Gastroesophageal sphincter (tissue), 4 donors: ENCODE results near the gene COG5. TPM values are rescaled to one million over a fixed set of nuclear protein-coding genes. Genes with fewer than 3 reads are reported as not detected.

Experiments
- ATAC-seq: fragments of 150-250 bp; one replicate; pipeline ENCODE4 v1.9.1; 2016; ENCODE audit warnings: mild to moderate bottlenecking, moderate library complexity
- H3K27ac ChIP-seq, 4 donors: fragments of 200-600 bp; sonication (generic) in 3 of 4; 1 replicate in 3 of 4; 2 replicates in 1 of 4; pipeline ENCODE4 v1.5.1; 2016 to 2019
- H3K27me3 ChIP-seq: fragments of 200-600 bp; sonication (generic); one replicate; pipeline ENCODE4 v1.5.1; 2019
- H3K36me3 ChIP-seq, 2 donors: fragments of 200-600 bp; sonication (generic); one replicate each; pipeline ENCODE4 v1.5.1; 2019; ENCODE audit warnings: control low read depth in 1 of 2
- H3K4me1 ChIP-seq, 3 donors: fragments of 200-600 bp; sonication (generic); 1 replicate in 2 of 3; 2 replicates in 1 of 3; pipeline ENCODE4 v1.5.1; 2016 to 2019; ENCODE audit warnings: control low read depth in 2 of 3
- H3K4me3 ChIP-seq, 2 donors: fragments of 200-600 bp; sonication (generic); one replicate each; pipeline ENCODE4 v1.5.1; 2019; ENCODE audit warnings: mild to moderate bottlenecking in 1 of 2, moderate library complexity in 1 of 2
- H3K9me3 ChIP-seq, 3 donors: fragments of 200-600 bp; sonication (generic); one replicate each; pipeline ENCODE4 v1.5.1; 2017 to 2019; ENCODE audit warnings: control low read depth in 2 of 3
- EP300 ChIP-seq: sonication (generic); formaldehyde crosslinking; IDR thresholded peaks from one replicate; pipeline ENCODE4 v1.6.1; 2017; ENCODE audit warnings: antibody characterized with exemption, mild to moderate bottlenecking
- POLR2A ChIP-seq, 2 donors: fragments of 450-650 bp; IDR thresholded peaks; one replicate each; pipeline ENCODE4 v1.6.1; 2017; ENCODE audit warnings: antibody characterized with exemption in 2 of 2, mild to moderate bottlenecking in 2 of 2, moderate library complexity in 1 of 2
- POLR2AphosphoS5 ChIP-seq: sonication (generic); formaldehyde crosslinking; IDR thresholded peaks from one replicate; pipeline ENCODE4 v1.6.1; 2017; ENCODE audit warnings: antibody characterized with exemption
- WGBS, 2 donors: methylation state at CpG; one replicate each; pipeline ENCODE4 v1.1.5; 2018; ENCODE audit warnings: low coverage in 1 of 2; 5-methylcytosine and 5-hydroxymethylcytosine counted together
- total RNA-seq, 4 donors: library from RNA; depleted of rRNA; stranded (reverse); fragments of >200 nt; gene quantifications; one replicate each; pipeline ENCODE4 v1.1.0, GENCODE V29; 2016
- TF ChIP-seq, protein P1 (sequence below), 4 experiments: fragments of 200-600 bp in 2 of 4; fragments of 450-650 bp in 2 of 4; sonication (generic) in 1 of 4; IDR thresholded peaks; one replicate each; pipeline ENCODE4 v1.5.1; 2017 to 2019; ENCODE audit warnings: antibody characterized with exemption in 4 of 4, mild to moderate bottlenecking in 2 of 4, moderate library complexity in 2 of 4

COG5 gene
- total RNA-seq, 4 donors from 2014 or later, result 31.6 to 50.4 (median 41.1) TPM

DNA sequence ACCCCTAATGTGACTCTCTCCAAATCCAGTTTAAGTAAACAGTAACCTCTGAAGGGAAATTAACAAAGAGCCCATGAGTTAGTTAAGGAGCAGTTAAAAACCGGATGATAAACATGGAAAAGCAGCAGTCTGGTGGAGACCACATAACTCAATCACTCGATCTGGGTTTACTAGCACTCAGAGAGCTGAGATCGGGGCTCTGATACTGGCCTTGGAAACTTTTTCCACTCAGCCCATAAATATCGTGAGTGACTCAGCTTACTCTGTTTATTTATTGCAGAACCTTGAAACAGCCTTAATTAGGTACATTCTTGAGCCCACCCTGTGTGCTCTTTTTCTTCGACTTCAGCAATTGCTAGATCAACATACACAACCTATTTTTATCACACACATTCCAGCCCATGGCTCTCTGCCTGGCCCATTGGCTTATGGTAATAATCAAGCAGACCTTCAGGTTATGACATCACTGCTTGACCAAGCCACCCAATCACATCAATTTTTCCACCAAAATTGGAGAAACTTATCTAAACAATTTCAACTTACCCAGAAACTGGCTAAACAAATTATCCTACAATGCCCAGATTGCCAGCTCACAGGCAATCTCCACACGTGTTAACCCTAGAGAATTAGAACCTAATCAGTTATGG lies 176.0 kb downstream of the COG5 start:
- 40 to 60% methylated on average over 5 to 6 of the region's 6 CpGs for WGBS, 2 donors
- no peak for TF ChIP-seq POLR2AphosphoS5
- TF ChIP-seq POLR2A (IDR thresholded peaks at IDR 0.05), result no peak
- H3K4me3 ChIP-seq, result no peak overlapping the region
- no peaks in the 10 kb centered on the region for H3K9me3 ChIP-seq
- H3K27ac ChIP-seq, result no peak overlapping the region
- H3K4me1 ChIP-seq, result peaks cover 0 to 9% (median 0%) of the 10 kb centered on the region in 3 donors
- H3K36me3 ChIP-seq, result peaks cover 0 to 6% of the 10 kb centered on the region in 2 donors
- ATAC-seq, result no peak
- H3K27me3 ChIP-seq, result no peaks in the 10 kb centered on the region

DNA sequence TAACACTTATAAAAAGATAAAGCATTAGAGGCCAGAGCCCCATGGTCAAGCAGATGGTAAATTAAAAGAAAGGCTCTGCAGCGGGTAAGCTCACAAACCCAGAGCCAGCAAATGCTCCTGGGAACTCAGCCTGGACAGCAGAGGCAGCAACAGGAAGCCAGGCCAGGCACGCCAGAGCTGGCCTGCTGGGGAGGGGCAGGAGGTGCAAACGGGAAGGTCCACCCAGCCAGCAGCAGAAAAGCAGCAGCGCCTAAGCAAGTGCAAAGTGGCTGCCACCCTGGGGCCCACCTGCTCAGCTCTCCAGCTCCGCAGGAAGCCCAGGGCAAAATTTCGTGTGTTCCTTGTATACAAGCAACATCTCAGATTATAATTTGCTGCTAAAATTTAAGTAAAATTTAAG lies 176.6 kb downstream of the COG5 start:
- TF ChIP-seq POLR2AphosphoS5, result no peak
- TF ChIP-seq, protein P1, sequence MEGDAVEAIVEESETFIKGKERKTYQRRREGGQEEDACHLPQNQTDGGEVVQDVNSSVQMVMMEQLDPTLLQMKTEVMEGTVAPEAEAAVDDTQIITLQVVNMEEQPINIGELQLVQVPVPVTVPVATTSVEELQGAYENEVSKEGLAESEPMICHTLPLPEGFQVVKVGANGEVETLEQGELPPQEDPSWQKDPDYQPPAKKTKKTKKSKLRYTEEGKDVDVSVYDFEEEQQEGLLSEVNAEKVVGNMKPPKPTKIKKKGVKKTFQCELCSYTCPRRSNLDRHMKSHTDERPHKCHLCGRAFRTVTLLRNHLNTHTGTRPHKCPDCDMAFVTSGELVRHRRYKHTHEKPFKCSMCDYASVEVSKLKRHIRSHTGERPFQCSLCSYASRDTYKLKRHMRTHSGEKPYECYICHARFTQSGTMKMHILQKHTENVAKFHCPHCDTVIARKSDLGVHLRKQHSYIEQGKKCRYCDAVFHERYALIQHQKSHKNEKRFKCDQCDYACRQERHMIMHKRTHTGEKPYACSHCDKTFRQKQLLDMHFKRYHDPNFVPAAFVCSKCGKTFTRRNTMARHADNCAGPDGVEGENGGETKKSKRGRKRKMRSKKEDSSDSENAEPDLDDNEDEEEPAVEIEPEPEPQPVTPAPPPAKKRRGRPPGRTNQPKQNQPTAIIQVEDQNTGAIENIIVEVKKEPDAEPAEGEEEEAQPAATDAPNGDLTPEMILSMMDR (IDR thresholded peaks at IDR 0.05), result no peak
- TF ChIP-seq POLR2A (IDR thresholded peaks at IDR 0.05), result no peak
- TF ChIP-seq EP300, result no peak
- no peaks in the 10 kb centered on the region for H3K9me3 ChIP-seq
- ATAC-seq, result no peak
- H3K27ac ChIP-seq, result no peak overlapping the region
- no peaks in the 10 kb centered on the region for H3K27me3 ChIP-seq
- WGBS, 2 donors, result 56 to 66% methylated on average over 3 to 4 of the region's 6 CpGs
- H3K4me1 ChIP-seq, result peaks cover 0 to 9% (median 0%) of the 10 kb centered on the region in 3 donors
- no peak overlapping the region for H3K4me3 ChIP-seq
- H3K36me3 ChIP-seq, result peaks cover 0 to 6% of the 10 kb centered on the region in 2 donors

DNA sequence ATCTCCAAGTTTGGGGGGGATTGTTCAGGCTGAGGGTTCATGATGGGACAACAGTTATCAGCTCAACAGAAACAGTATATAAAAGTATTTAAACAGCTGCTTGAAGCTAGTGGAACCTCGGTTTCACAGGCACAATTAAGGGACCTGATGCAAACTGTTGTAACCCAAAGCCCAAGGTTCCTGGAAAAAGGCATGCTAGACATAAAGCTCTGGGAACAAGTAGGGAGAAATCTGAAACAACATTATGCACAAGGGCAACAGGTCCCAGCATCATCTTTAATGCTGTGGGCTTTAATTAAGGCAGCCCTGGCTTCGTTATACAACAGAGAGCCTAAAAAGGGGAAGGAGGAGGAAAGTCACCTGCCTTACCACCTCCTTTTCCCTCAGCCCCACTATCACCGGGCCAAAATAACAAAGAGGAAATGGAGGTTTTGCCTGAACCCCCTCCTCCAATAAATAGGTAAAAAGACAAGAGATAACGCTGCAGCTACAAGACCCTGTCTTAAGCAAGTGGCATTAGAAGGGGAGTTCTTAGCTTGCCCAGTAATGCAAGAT lies 177.1 kb downstream of the COG5 start:
- Histone ChIP-seq H3K27me3 (no peaks in the 10 kb centered on the region), H3K9me3 (no peaks in the 10 kb centered on the region), H3K4me3 (no peak overlapping the region), H3K27ac (no peak overlapping the region), H3K4me1 (peaks cover 0 to 9% (median 0%) of the 10 kb centered on the region in 3 donors), H3K36me3 (peaks cover 0 to 6% of the 10 kb centered on the region in 2 donors)
- 72 to 89% methylated on average over 4 of the region's 4 CpGs for WGBS, 2 donors
- ATAC-seq, result no peak
- TF ChIP-seq POLR2AphosphoS5 (no peak), EP300 (no peak), POLR2A (IDR thresholded peaks at IDR 0.05) (no peak)
- TF ChIP-seq, protein P1 (IDR thresholded peaks at IDR 0.05), result no peak

DNA sequence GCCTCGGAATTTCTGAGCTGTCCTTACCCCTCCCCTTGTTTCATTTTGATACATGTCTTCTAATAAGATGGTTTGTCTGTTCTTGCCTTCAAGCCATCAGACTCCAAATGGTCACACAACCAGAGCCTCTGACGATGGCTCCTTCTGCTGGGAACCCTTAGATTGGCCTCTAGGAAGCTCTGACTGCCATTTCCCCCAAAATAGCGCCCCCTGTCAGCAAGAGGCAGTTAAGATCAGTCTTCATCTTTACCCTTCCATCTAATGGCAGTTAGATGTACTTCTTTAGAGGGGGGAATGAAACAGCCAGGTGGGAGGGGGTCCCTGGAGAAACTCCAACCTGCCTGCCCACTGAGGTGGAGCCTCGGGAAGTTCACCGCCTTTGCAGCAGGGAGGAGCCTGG lies 179.7 kb downstream of the COG5 start:
- Histone ChIP-seq H3K4me3 (no peak overlapping the region), H3K27me3 (no peaks in the 10 kb centered on the region), H3K27ac (no peak overlapping the region), H3K9me3 (no peaks in the 10 kb centered on the region), H3K4me1 (peaks cover 0 to 9% (median 0%) of the 10 kb centered on the region in 3 donors), H3K36me3 (no peaks in the 10 kb centered on the region)
- ATAC-seq, result no peak
- TF ChIP-seq POLR2A (IDR thresholded peaks at IDR 0.05), result no peak
- no peak for TF ChIP-seq POLR2AphosphoS5
- WGBS, 2 donors, result 77 to 92% methylated on average over 3 of the region's 5 CpGs

DNA sequence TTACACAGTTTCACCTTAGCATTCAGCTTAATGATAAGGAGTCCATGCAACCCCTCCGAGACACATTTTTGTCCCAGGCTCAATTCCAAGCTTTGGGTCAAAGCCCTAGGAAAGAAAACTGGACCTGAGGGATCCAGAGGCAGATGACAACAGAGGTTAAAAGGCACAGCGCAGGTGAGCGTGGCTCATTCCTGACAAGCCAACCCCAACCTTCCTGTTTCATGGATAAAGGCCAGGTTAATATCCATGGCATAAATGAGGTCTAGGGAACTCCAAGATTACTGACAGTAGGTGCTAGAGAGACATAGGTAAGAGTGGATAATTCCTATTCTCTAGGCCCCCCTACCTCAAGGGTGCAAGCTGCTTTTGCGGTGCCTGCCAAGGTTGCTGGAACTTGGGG lies 180.5 kb downstream of the COG5 start:
- peaks cover 0 to 9% (median 0%) of the 10 kb centered on the region in 3 donors for H3K4me1 ChIP-seq
- no peaks in the 10 kb centered on the region for H3K27me3 ChIP-seq
- WGBS, 2 donors, result 93 to 100% methylated on average over 2 to 4 of the region's 4 CpGs
- no peak for ATAC-seq
- H3K27ac ChIP-seq, result no peak overlapping the region
- no peaks in the 10 kb centered on the region for H3K9me3 ChIP-seq
- no peak overlapping the region for H3K4me3 ChIP-seq
- TF ChIP-seq EP300 (no peak), POLR2AphosphoS5 (no peak), POLR2A (IDR thresholded peaks at IDR 0.05) (no peak)
- TF ChIP-seq, protein P1 (IDR thresholded peaks at IDR 0.05), result no peak
- H3K36me3 ChIP-seq, result no peaks in the 10 kb centered on the region

DNA sequence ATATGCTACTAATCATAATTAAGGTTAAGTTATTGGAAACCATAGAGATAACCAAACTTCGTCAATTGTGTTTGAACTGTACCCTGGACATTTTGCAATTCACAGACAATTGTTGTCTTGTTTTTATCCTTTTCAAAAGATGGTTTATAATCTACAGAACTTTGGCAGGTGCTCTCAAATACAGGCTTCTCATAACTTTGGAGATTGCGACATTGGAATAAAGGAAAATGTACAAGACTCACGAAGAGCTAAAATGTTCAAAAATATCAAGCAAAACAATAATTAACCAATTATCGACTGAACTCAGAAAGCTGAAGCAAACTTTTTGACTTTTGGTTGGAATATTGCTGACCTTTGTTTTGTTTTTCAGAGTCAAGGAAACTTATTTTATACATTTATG lies 182.3 kb downstream of the COG5 start:
- H3K27ac ChIP-seq, result no peak overlapping the region
- H3K27me3 ChIP-seq, result no peaks in the 10 kb centered on the region
- peaks cover 0 to under 1% (median 0%) of the 10 kb centered on the region in 3 donors for H3K4me1 ChIP-seq
- WGBS, 2 donors, result 85 to 100% methylated on average over 2 to 4 of the region's 4 CpGs
- H3K36me3 ChIP-seq, result no peaks in the 10 kb centered on the region
- no peaks in the 10 kb centered on the region for H3K9me3 ChIP-seq
- no peak overlapping the region for H3K4me3 ChIP-seq
- no peak for ATAC-seq
- TF ChIP-seq, protein P1 (IDR thresholded peaks at IDR 0.05), result no peak
- TF ChIP-seq POLR2AphosphoS5 (no peak), POLR2A (IDR thresholded peaks at IDR 0.05) (no peak), EP300 (no peak)
